Measurements from ENCODE around the gene LRP1B. TPM values are rescaled to one million over a fixed set of nuclear protein-coding genes. Genes with fewer than 3 reads are reported as not detected.

The LRP1B gene
- total and polyA plus RNA-seq, 4 donors = 0.01 to 0.84 (median 0.17) TPM

DNA sequence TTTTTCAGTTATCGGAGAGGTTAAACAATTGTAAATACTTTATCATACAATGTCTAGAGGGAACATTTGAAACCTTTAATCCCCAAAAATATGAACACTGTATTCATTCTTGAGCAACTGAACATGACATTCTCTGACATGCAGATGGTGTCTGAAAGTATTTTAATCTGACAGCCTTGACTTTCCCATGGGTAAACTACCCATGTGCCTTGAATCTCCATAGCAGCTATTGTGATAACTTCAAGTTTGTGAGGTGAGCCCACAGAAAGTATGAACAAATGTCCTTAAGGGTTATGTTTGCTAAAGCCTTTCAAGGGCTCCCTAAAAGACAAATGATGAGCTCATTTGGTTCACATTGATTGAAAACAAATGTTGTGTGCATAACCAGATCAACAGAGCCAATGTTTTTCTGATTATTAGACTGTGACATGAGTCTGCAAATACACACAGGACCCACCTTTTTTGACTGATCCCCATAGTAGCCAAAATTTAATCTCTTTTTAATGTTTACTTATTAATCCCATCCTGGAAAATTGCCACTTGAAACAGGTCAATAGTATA, 1326.0 kb downstream of the LRP1B start:
- no peak for DNase-seq (ENCODE audit: low spot score)
- no peaks in the 10 kb centered on the region for H3K36me3 ChIP-seq (ENCODE audit: control insufficient read depth in 4 of 4, insufficient read depth in 3 of 4, low read depth in 1 of 4, low read length in 3 of 4)
- H3K4me3 ChIP-seq (ENCODE audit: low read depth in 1 of 3, low read length in 3 of 3) = no peak overlapping the region
- H3K4me1 ChIP-seq (ENCODE audit: control insufficient read depth in 4 of 4, insufficient read depth in 4 of 4, low read length in 3 of 4) = no peaks in the 10 kb centered on the region
- no peaks in the 10 kb centered on the region for H3K27me3 ChIP-seq (ENCODE audit: control insufficient read depth in 4 of 4, insufficient read depth in 4 of 4, low read length in 3 of 4)
- H3K27ac ChIP-seq (ENCODE audit: low read depth in 1 of 2, low read length in 2 of 2) = no peak overlapping the region
- WGBS = 96% methylated on average over 1 of the region's 1 CpG
- TF ChIP-seq, protein P1, sequence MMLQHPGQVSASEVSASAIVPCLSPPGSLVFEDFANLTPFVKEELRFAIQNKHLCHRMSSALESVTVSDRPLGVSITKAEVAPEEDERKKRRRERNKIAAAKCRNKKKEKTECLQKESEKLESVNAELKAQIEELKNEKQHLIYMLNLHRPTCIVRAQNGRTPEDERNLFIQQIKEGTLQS (IDR thresholded peaks at IDR 0.05) = no peak
- no peak for TF ChIP-seq RAD21 (IDR thresholded peaks at IDR 0.05)
- TF ChIP-seq EGR1 (IDR thresholded peaks at IDR 0.05; ENCODE audit: low read depth in 2 of 2) = no peak
- TF ChIP-seq FOXA2 (IDR thresholded peaks at IDR 0.05) = no peak
- TF ChIP-seq, protein P2, sequence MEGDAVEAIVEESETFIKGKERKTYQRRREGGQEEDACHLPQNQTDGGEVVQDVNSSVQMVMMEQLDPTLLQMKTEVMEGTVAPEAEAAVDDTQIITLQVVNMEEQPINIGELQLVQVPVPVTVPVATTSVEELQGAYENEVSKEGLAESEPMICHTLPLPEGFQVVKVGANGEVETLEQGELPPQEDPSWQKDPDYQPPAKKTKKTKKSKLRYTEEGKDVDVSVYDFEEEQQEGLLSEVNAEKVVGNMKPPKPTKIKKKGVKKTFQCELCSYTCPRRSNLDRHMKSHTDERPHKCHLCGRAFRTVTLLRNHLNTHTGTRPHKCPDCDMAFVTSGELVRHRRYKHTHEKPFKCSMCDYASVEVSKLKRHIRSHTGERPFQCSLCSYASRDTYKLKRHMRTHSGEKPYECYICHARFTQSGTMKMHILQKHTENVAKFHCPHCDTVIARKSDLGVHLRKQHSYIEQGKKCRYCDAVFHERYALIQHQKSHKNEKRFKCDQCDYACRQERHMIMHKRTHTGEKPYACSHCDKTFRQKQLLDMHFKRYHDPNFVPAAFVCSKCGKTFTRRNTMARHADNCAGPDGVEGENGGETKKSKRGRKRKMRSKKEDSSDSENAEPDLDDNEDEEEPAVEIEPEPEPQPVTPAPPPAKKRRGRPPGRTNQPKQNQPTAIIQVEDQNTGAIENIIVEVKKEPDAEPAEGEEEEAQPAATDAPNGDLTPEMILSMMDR (IDR thresholded peaks at IDR 0.05; ENCODE audit: low read depth, low read length, missing input control) = no peak
- TF ChIP-seq YY1 (IDR thresholded peaks at IDR 0.05) = no peak
- TF ChIP-seq NR2F2 (IDR thresholded peaks at IDR 0.05) = no peak
- TF ChIP-seq JUND (IDR thresholded peaks at IDR 0.05) = no peak
- no peak for TF ChIP-seq GABPA (IDR thresholded peaks at IDR 0.05 in 1 of 2, conservative IDR thresholded peaks at IDR 0.05 in 1 of 2)
- no peak for TF ChIP-seq SP1 (IDR thresholded peaks at IDR 0.05)
- no peak for TF ChIP-seq TAF1 (conservative IDR thresholded peaks at IDR 0.05)
- TF ChIP-seq, protein P3, sequence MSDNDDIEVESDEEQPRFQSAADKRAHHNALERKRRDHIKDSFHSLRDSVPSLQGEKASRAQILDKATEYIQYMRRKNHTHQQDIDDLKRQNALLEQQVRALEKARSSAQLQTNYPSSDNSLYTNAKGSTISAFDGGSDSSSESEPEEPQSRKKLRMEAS (IDR thresholded peaks at IDR 0.05) = no peak
- no peak for TF ChIP-seq RXRA (IDR thresholded peaks at IDR 0.05)
- TF ChIP-seq HNF4A (conservative IDR thresholded peaks at IDR 0.05) = no peak
- H3K9me3 ChIP-seq (ENCODE audit: control insufficient read depth in 4 of 4, low read length in 3 of 4) = no peaks in the 10 kb centered on the region
- H3K9ac ChIP-seq (ENCODE audit: low read depth in 1 of 2, low read length in 2 of 2) = no peak overlapping the region

DNA sequence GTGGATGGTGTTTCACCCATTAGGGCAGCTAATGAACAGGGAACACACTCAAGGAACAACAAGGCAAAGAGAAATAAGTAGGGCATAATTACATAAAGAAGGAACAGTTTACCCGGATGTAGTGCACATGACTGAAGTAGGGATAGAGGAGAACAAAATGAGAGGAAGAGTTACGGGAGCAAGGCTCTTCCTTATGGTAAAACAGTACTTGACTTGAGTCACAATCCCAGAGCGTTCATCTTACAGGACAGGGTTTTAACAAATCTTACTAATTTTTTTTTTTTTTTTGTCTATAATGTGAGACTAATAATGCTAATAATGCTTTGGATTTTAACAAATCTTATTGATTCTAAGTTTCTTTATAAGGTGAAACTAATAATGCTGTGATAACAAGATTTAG, 1329.5 kb downstream of the LRP1B start:
- no peaks in the 10 kb centered on the region for H3K36me3 ChIP-seq (ENCODE audit: control insufficient read depth in 4 of 4, insufficient read depth in 3 of 4, low read depth in 1 of 4, low read length in 3 of 4)
- H3K27ac ChIP-seq (ENCODE audit: low read depth in 1 of 2, low read length in 2 of 2) = no peak overlapping the region
- no peak for DNase-seq (ENCODE audit: low spot score)
- no peaks in the 10 kb centered on the region for H3K27me3 ChIP-seq (ENCODE audit: control insufficient read depth in 4 of 4, insufficient read depth in 4 of 4, low read length in 3 of 4)
- H3K9ac ChIP-seq (ENCODE audit: low read depth in 1 of 2, low read length in 2 of 2) = no peak overlapping the region
- 86% methylated on average over 3 of the region's 3 CpGs for WGBS
- no peak overlapping the region for H3K4me3 ChIP-seq (ENCODE audit: low read depth in 1 of 3, low read length in 3 of 3)
- H3K4me1 ChIP-seq (ENCODE audit: control insufficient read depth in 4 of 4, insufficient read depth in 4 of 4, low read length in 3 of 4) = no peaks in the 10 kb centered on the region
- H3K9me3 ChIP-seq (ENCODE audit: control insufficient read depth in 4 of 4, low read length in 3 of 4) = no peaks in the 10 kb centered on the region
- TF ChIP-seq FOXA2 (IDR thresholded peaks at IDR 0.05) (no peak), SP1 (IDR thresholded peaks at IDR 0.05) (no peak), GABPA (IDR thresholded peaks at IDR 0.05 in 1 of 2, conservative IDR thresholded peaks at IDR 0.05 in 1 of 2) (no peak), NR2F2 (IDR thresholded peaks at IDR 0.05) (no peak), FOXA1 (IDR thresholded peaks at IDR 0.05) (no peak), HNF4G (IDR thresholded peaks at IDR 0.05) (no peak), RAD21 (IDR thresholded peaks at IDR 0.05) (no peak), RXRA (IDR thresholded peaks at IDR 0.05) (no peak), YY1 (IDR thresholded peaks at IDR 0.05) (no peak), JUND (IDR thresholded peaks at IDR 0.05) (no peak), TAF1 (conservative IDR thresholded peaks at IDR 0.05) (no peak), HNF4A (conservative IDR thresholded peaks at IDR 0.05) (no peak), EGR1 (IDR thresholded peaks at IDR 0.05; ENCODE audit: low read depth in 2 of 2) (no peak)
- TF ChIP-seq, protein P2 (IDR thresholded peaks at IDR 0.05; ENCODE audit: low read depth, low read length, missing input control) = no peak
- TF ChIP-seq, protein P3 (IDR thresholded peaks at IDR 0.05) = no peak
- TF ChIP-seq, protein P1 (IDR thresholded peaks at IDR 0.05) = no peak
- TF ChIP-seq, protein P4, sequence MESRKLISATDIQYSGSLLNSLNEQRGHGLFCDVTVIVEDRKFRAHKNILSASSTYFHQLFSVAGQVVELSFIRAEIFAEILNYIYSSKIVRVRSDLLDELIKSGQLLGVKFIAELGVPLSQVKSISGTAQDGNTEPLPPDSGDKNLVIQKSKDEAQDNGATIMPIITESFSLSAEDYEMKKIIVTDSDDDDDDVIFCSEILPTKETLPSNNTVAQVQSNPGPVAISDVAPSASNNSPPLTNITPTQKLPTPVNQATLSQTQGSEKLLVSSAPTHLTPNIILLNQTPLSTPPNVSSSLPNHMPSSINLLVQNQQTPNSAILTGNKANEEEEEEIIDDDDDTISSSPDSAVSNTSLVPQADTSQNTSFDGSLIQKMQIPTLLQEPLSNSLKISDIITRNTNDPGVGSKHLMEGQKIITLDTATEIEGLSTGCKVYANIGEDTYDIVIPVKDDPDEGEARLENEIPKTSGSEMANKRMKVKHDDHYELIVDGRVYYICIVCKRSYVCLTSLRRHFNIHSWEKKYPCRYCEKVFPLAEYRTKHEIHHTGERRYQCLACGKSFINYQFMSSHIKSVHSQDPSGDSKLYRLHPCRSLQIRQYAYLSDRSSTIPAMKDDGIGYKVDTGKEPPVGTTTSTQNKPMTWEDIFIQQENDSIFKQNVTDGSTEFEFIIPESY (IDR thresholded peaks at IDR 0.05) = no peak
- TF ChIP-seq, protein P5, sequence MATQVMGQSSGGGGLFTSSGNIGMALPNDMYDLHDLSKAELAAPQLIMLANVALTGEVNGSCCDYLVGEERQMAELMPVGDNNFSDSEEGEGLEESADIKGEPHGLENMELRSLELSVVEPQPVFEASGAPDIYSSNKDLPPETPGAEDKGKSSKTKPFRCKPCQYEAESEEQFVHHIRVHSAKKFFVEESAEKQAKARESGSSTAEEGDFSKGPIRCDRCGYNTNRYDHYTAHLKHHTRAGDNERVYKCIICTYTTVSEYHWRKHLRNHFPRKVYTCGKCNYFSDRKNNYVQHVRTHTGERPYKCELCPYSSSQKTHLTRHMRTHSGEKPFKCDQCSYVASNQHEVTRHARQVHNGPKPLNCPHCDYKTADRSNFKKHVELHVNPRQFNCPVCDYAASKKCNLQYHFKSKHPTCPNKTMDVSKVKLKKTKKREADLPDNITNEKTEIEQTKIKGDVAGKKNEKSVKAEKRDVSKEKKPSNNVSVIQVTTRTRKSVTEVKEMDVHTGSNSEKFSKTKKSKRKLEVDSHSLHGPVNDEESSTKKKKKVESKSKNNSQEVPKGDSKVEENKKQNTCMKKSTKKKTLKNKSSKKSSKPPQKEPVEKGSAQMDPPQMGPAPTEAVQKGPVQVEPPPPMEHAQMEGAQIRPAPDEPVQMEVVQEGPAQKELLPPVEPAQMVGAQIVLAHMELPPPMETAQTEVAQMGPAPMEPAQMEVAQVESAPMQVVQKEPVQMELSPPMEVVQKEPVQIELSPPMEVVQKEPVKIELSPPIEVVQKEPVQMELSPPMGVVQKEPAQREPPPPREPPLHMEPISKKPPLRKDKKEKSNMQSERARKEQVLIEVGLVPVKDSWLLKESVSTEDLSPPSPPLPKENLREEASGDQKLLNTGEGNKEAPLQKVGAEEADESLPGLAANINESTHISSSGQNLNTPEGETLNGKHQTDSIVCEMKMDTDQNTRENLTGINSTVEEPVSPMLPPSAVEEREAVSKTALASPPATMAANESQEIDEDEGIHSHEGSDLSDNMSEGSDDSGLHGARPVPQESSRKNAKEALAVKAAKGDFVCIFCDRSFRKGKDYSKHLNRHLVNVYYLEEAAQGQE (IDR thresholded peaks at IDR 0.05) = no peak
